BJ (cell line): ENCODE measurements around the gene SH2B2. TPM values are rescaled to one million over a fixed set of nuclear protein-coding genes. Genes with fewer than 3 reads are reported as not detected.

Experiments
- CTCF ChIA-PET: fragments of 350-600 bp; formaldehyde crosslinking; extraction: SDS; loops from one replicate; lab custom pipeline; 2021; ENCODE audit warnings: antibody characterized with exemption, inconsistent platforms; lab: Yijun Ruan, JAX
- POLR2A ChIA-PET: fragments of 300-600 bp; sonication (Branson Sonifier 250); formaldehyde crosslinking; extraction: SDS; loops from one replicate; lab custom pipeline; 2021; ENCODE audit warnings: antibody characterized with exemption; lab: Charles Lee
- DNase-seq: peaks from one replicate; pipeline ENCODE4 v3.0.0-alpha.2; 2011; ENCODE audit warnings: low read depth
- H3K27me3 ChIP-seq: 2 replicates; pipeline ENCODE4 v1.6.0; 2011; ENCODE audit warnings: low read length; ENCODE audit not compliant: control insufficient read depth, insufficient read depth
- H3K36me3 ChIP-seq: 2 replicates; pipeline ENCODE4 v1.5.1; 2011; ENCODE audit warnings: low read length; ENCODE audit not compliant: control insufficient read depth, insufficient read depth
- H3K4me3 ChIP-seq: 2 replicates; pipeline ENCODE4 v1.5.1; 2011; ENCODE audit warnings: low read depth, mild to moderate bottlenecking, control low read depth, low read length
- polyA plus RNA-seq: library from polyadenylated mRNA; depleted of rRNA; stranded (reverse); fragments of >200 nt; gene quantifications from 2 replicates; pipeline ENCODE4 v1.2.3, GENCODE V29; 2011
- TF ChIP-seq, protein P1 (sequence below): IDR thresholded peaks from 2 replicates; pipeline ENCODE4 v1.5.1; 2011; ENCODE audit warnings: low read depth, mild to moderate bottlenecking, control low read depth, inconsistent platforms, low read length, moderate library complexity; ENCODE audit not compliant: insufficient read depth

The SH2B2 gene
- polyA plus RNA-seq, 1 experiment, result 0.58 TPM

DNA sequence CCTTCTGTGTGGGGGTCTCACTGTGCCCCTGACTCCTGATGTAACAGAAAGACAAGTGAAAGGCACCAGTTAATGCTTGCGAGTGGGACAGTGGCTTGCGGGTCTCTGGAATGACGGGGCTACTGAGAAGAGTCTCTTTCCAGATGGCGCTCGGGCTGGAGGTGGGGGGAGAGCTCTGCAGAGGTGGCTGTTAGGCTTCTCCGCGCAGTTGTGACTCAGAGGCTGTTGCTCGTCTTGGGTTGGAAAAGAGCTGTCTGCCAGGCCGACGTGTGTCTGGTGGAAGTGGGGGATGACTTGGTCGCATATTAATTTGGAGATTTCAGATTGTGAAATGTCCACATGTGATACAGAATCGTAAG lies 27.9 kb upstream of the SH2B2 start:
- no peak for DNase-seq
- CTCF ChIA-PET, result interaction anchor here (0.8 kb wide), 2 partner anchors 17 to 19 kb away, joined by 3 to 4 read pairs; no protein-coding TSS in a partner anchor
- peaks cover 2% of the 10 kb centered on the region; the same call in 1 of the 2 replicates for H3K36me3 ChIP-seq

DNA sequence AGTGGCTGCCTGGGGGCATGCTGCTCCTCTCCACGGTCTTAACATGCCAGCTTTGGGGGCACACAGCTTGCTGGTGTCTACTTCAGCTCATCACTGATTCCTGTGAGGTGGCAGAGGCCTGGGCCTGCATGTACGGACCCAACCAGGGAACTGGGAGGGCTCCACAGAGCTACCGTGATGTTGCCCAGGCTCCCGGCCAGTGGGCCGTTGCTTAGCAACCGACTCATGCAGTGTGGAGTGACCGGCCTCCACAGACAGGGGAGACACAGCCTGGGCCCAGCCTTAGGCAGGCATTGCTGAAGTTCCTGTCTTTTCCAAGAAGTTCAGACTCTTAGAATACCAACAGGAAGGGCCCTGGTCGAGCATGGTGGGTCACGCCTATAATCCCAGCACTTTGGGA lies 25.8 kb upstream of the SH2B2 start:
- CTCF ChIA-PET, result interaction anchor here (0.5 to 1.3 kb wide), 5 partner anchors 11 to 718 kb away, joined by 3 read pairs; no protein-coding TSS in a partner anchor
- POLR2A ChIA-PET, result no interaction called here

More for the DNA sequence above, 27.9 kb upstream of the SH2B2 start:
- TF ChIP-seq, protein P1, sequence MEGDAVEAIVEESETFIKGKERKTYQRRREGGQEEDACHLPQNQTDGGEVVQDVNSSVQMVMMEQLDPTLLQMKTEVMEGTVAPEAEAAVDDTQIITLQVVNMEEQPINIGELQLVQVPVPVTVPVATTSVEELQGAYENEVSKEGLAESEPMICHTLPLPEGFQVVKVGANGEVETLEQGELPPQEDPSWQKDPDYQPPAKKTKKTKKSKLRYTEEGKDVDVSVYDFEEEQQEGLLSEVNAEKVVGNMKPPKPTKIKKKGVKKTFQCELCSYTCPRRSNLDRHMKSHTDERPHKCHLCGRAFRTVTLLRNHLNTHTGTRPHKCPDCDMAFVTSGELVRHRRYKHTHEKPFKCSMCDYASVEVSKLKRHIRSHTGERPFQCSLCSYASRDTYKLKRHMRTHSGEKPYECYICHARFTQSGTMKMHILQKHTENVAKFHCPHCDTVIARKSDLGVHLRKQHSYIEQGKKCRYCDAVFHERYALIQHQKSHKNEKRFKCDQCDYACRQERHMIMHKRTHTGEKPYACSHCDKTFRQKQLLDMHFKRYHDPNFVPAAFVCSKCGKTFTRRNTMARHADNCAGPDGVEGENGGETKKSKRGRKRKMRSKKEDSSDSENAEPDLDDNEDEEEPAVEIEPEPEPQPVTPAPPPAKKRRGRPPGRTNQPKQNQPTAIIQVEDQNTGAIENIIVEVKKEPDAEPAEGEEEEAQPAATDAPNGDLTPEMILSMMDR, result no peak
- POLR2A ChIA-PET, result no interaction called here
- H3K4me3 ChIP-seq, result no peak overlapping the region
- H3K27me3 ChIP-seq, result no peaks in the 10 kb centered on the region

DNA sequence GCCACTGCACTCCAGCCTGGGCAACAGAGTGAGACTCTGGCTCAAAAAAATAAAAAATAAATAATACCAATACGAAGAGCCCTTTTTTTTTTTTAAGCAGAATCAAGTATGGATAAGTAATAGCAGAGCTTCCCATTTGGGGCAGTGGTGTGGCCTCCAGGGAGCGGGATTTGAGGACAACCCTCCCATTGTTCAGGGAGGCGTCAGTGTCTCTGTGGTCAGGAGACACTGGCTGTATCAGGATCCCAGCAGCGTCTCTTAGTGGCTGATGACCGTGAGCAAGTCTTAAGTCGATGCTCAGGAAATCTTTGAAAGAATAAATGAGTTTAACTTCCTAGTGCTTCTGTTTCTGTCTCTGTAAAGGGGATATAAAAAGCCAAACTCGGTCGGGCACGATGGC lies 25.2 kb upstream of the SH2B2 start:
- POLR2A ChIA-PET, result no interaction called here
- DNase-seq, result no peak
- H3K36me3 ChIP-seq, result no peaks in the 10 kb centered on the region
- TF ChIP-seq, protein P1, result no peak
- no peak overlapping the region for H3K4me3 ChIP-seq
- CTCF ChIA-PET, result interaction anchor here (1.0 to 1.2 kb wide), 2 partner anchors 518 to 718 kb away, joined by 3 read pairs; no protein-coding TSS in a partner anchor
- no peaks in the 10 kb centered on the region for H3K27me3 ChIP-seq

More for the DNA sequence above, 25.8 kb upstream of the SH2B2 start:
- no peaks in the 10 kb centered on the region for H3K27me3 ChIP-seq
- H3K36me3 ChIP-seq, result no peaks in the 10 kb centered on the region
- H3K4me3 ChIP-seq, result no peak overlapping the region
- TF ChIP-seq, protein P1, result no peak
- no peak for DNase-seq

DNA sequence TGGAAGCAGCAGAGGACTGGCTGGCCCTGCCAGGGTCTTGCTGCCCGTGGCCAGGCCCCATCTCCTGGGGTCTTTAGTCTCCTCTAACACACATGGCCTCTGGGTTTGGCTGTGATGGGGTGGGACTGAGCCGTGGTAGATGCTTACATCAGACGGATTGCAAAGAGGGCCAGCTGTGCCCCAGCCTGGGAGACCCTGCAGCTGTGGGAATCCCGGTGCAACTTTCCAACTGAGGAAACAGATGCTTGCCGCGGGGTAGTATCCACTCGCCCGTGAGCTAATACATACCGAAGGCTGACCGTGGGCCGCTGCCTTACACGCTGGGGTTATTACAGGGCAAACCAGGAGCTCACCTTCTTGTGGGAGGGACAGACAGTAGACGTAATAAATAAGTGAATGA lies 24.1 kb upstream of the SH2B2 start:
- ChIA-PET CTCF (interaction anchor here (1.2 kb wide), 1 partner anchor 9 kb away, joined by 5 read pairs; no protein-coding TSS in a partner anchor), POLR2A (no interaction called here)
- TF ChIP-seq, protein P1, result no peak
- H3K4me3 ChIP-seq, result no peak overlapping the region
- DNase-seq, result no peak
- H3K27me3 ChIP-seq, result no peaks in the 10 kb centered on the region
- H3K36me3 ChIP-seq, result no peaks in the 10 kb centered on the region

DNA sequence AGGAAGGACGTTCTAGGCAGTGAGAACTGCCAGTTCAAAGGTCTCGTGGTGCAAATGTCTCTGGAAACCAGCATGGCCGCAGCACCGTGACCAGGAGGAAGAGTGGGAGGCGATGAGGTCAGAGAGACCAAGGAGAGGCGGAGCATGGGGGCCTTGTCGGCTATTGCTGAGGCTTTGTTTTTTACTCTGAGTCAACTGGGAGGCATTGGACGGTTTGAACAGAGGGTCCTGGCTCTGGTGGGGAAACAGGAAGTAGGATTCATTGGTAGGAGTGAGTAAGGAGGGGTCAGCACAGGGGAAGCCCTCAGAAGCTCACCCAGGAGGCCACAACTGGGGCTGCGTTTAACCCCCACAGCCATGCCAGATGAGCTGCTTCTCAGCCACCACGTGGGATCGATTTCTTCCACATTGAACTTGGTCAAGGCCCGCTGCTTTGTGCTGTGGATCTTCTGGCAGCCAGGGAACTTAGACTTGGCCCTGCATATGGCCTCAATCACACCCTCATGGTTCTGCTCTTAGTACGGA lies 22.2 kb upstream of the SH2B2 start:
- CTCF ChIA-PET, result interaction anchor here (1.0 kb wide), 1 partner anchor 8 kb away, joined by 3 read pairs; no protein-coding TSS in a partner anchor
- POLR2A ChIA-PET, result no interaction called here
- no peaks in the 10 kb centered on the region for H3K27me3 ChIP-seq
- no peak for DNase-seq
- H3K4me3 ChIP-seq, result no peak overlapping the region
- TF ChIP-seq, protein P1, result no peak
- H3K36me3 ChIP-seq, result no peaks in the 10 kb centered on the region
